IPS DF 19.7 (cell line): ENCODE results near the gene SURF4.

Source experiments
- DNase-seq: peaks from one replicate; pipeline ENCODE4 v3.0.0-alpha.2; 2013; ENCODE audit warnings: low read depth, low spot score

The SURF4 gene

GRCh38 chr9:133375724-133376654 is at the start of gene SURF4, which contains the start of gene STKLD1:
TSS of gene SURF4 (minus strand) at chr9:133376060. CDS start at chr9:133375969, 91 bp downstream.
TSS of gene STKLD1 (plus strand) at chr9:133376366. CDS start at chr9:133376474, 108 bp downstream.
- DNase-seq: peak; percentile 70

GRCh38 chr9:133425049-133425632 is 49.3 kb upstream of the SURF4 start:
- no peak for DNase-seq

- no peak for DNase-seq
Measured at GRCh38 chr9:133424187-133424586, 48.3 kb upstream of the SURF4 start.

GRCh38 chr9:133423216-133423615 is 47.4 kb upstream of the SURF4 start:
- DNase-seq: no peak

GRCh38 chr9:133421615-133422542 is 46.0 kb upstream of the SURF4 start, which contains the start of gene ADAMTS13:
TSS of gene ADAMTS13 (plus strand) at chr9:133422367. CDS start at chr9:133422444, 77 bp downstream.
- DNase-seq: no peak

GRCh38 chr9:133420392-133420827 is 44.5 kb upstream of the SURF4 start:
- no peak for DNase-seq

GRCh38 chr9:133419005-133419404 is 43.1 kb upstream of the SURF4 start:
- DNase-seq: no peak

- DNase-seq: no peak
Measured at GRCh38 chr9:133417541-133418461, 41.9 kb upstream of the SURF4 start, which contains the start of gene REXO4. TSS of gene REXO4 (minus strand) at chr9:133418010. CDS start at chr9:133417844, 166 bp downstream.

GRCh38 chr9:133415170-133415569 is 39.3 kb upstream of the SURF4 start:
- DNase-seq: no peak

- DNase-seq: no peak
Measured at GRCh38 chr9:133408042-133408441, 32.2 kb upstream of the SURF4 start.

- DNase-seq: no peak
Measured at GRCh38 chr9:133406480-133407307, 30.8 kb upstream of the SURF4 start.

- DNase-seq: no peak
Measured at GRCh38 chr9:133405508-133406438, 29.9 kb upstream of the SURF4 start.

- no peak for DNase-seq
Measured at GRCh38 chr9:133404454-133405002, 28.7 kb upstream of the SURF4 start.

- no peak for DNase-seq
Measured at GRCh38 chr9:133403766-133404453, 28.1 kb upstream of the SURF4 start.

GRCh38 chr9:133402689-133403088 is 26.8 kb upstream of the SURF4 start:
- no peak for DNase-seq

GRCh38 chr9:133401588-133401987 is 25.7 kb upstream of the SURF4 start:
- no peak for DNase-seq

- DNase-seq: no peak
Measured at GRCh38 chr9:133400292-133400691, 24.4 kb upstream of the SURF4 start.
